ENCODE measurements around the gene HSD17B11. TPM values are rescaled to one million over a fixed set of nuclear protein-coding genes. Genes with fewer than 3 reads are reported as not detected.

Gene HSD17B11
- total RNA-seq, 3 donors from 2014 or later (not counting 1 experiment from before 2014, with no cell fraction given) = 42.2 to 50.5 (median 49.8) TPM

- Mint-ChIP-seq H3K27me3 (ENCODE audit: low read depth in 2 of 2) (no peaks in the 10 kb centered on the region), H3K9me3 (peaks cover 11 to 31% of the 10 kb centered on the region in 2 donors), H3K27ac (no peak overlapping the region), H3K4me3 (no peak overlapping the region), H3K36me3 (peaks cover 24% of the 10 kb centered on the region), H3K4me1 (no peaks in the 10 kb centered on the region)
- Histone ChIP-seq H3K4me1 (ENCODE audit: control insufficient read depth, insufficient read depth, low read length) (no peaks in the 10 kb centered on the region), H3K27me3 (ENCODE audit: control insufficient read depth, insufficient read depth, low read length) (no peaks in the 10 kb centered on the region), H3K9me3 (ENCODE audit: control insufficient read depth, insufficient read depth, low read length) (peaks cover 7% of the 10 kb centered on the region), H3K4me3 (ENCODE audit: low read length) (no peak overlapping the region), H3K27ac (ENCODE audit: low read length) (no peak overlapping the region), H3K36me3 (ENCODE audit: control insufficient read depth, insufficient read depth, low read length) (peaks cover 19% of the 10 kb centered on the region)
- intact Hi-C loops (cut with micrococcal nuclease) = no loop called here
- TF ChIP-seq CTCF (IDR thresholded peaks at IDR 0.05) = no peak
- 100% methylated on average over 1 of the region's 1 CpG for WGBS (ENCODE audit: insufficient coverage)
- ATAC-seq (no peak), DNase-seq (no peak)
Observed at GRCh38 chr4:87333267-87333666, 57.7 kb downstream of the HSD17B11 start.

- intact Hi-C loops (cut with micrococcal nuclease) = no loop called here
- no peaks in the 10 kb centered on the region for H3K4me1 Mint-ChIP-seq
- Histone ChIP-seq H3K4me1 (ENCODE audit: control insufficient read depth, insufficient read depth, low read length) (no peaks in the 10 kb centered on the region), H3K36me3 (ENCODE audit: control insufficient read depth, insufficient read depth, low read length) (peaks cover 6% of the 10 kb centered on the region), H3K4me3 (ENCODE audit: low read length) (no peak overlapping the region), H3K27me3 (ENCODE audit: control insufficient read depth, insufficient read depth, low read length) (no peaks in the 10 kb centered on the region), H3K9me3 (ENCODE audit: control insufficient read depth, insufficient read depth, low read length) (peaks cover 7% of the 10 kb centered on the region), H3K27ac (ENCODE audit: low read length) (no peak overlapping the region)
- H3K27me3 Mint-ChIP-seq (ENCODE audit: low read depth in 2 of 2) = no peaks in the 10 kb centered on the region
- DNase-seq (no peak), ATAC-seq (no peak)
- H3K27ac Mint-ChIP-seq = no peak overlapping the region
- TF ChIP-seq CTCF (IDR thresholded peaks at IDR 0.05) = no peak
- H3K9me3 Mint-ChIP-seq = peaks cover 11 to 32% of the 10 kb centered on the region in 2 donors
- peaks cover 24% of the 10 kb centered on the region for H3K36me3 Mint-ChIP-seq
- no peak overlapping the region for H3K4me3 Mint-ChIP-seq
- WGBS (ENCODE audit: insufficient coverage) = 84% methylated on average over 3 of the region's 4 CpGs
Observed at GRCh38 chr4:87330761-87331160, 60.2 kb downstream of the HSD17B11 start.

GRCh38 chr4:87327136-87327535, 63.9 kb downstream of the HSD17B11 start:
- Mint-ChIP-seq H3K27me3 (ENCODE audit: low read depth in 2 of 2) (no peaks in the 10 kb centered on the region), H3K9me3 (peaks cover 6 to 18% of the 10 kb centered on the region in 2 donors), H3K4me1 (no peaks in the 10 kb centered on the region), H3K4me3 (no peak overlapping the region), H3K36me3 (peaks cover under 1% of the 10 kb centered on the region), H3K27ac (no peak overlapping the region)
- DNase-seq = no peak
- intact Hi-C loops (cut with micrococcal nuclease) = no loop called here
- Histone ChIP-seq H3K4me3 (ENCODE audit: low read length) (no peak overlapping the region), H3K27me3 (ENCODE audit: control insufficient read depth, insufficient read depth, low read length) (no peaks in the 10 kb centered on the region), H3K9me3 (ENCODE audit: control insufficient read depth, insufficient read depth, low read length) (no peaks in the 10 kb centered on the region), H3K36me3 (ENCODE audit: control insufficient read depth, insufficient read depth, low read length) (no peaks in the 10 kb centered on the region), H3K27ac (ENCODE audit: low read length) (no peak overlapping the region), H3K4me1 (ENCODE audit: control insufficient read depth, insufficient read depth, low read length) (no peaks in the 10 kb centered on the region)
- ATAC-seq = no peak
- 100% methylated on average over 1 of the region's 1 CpG for WGBS (ENCODE audit: insufficient coverage)
- TF ChIP-seq CTCF (IDR thresholded peaks at IDR 0.05) = no peak

GRCh38 chr4:87326460-87326859, 64.5 kb downstream of the HSD17B11 start:
- Mint-ChIP-seq H3K4me3 (no peak overlapping the region), H3K27ac (no peak overlapping the region), H3K4me1 (no peaks in the 10 kb centered on the region), H3K9me3 (peaks cover 3 to 15% of the 10 kb centered on the region in 2 donors), H3K27me3 (ENCODE audit: low read depth in 2 of 2) (no peaks in the 10 kb centered on the region), H3K36me3 (no peaks in the 10 kb centered on the region)
- H3K27ac ChIP-seq (ENCODE audit: low read length) = no peak overlapping the region
- intact Hi-C loops (cut with micrococcal nuclease) = no loop called here
- no peaks in the 10 kb centered on the region for H3K27me3 ChIP-seq (ENCODE audit: control insufficient read depth, insufficient read depth, low read length)
- WGBS (ENCODE audit: insufficient coverage) = no CpG with 5 or more reads among the region's 3 CpGs
- no peaks in the 10 kb centered on the region for H3K4me1 ChIP-seq (ENCODE audit: control insufficient read depth, insufficient read depth, low read length)
- no peak for ATAC-seq
- no peaks in the 10 kb centered on the region for H3K36me3 ChIP-seq (ENCODE audit: control insufficient read depth, insufficient read depth, low read length)
- H3K4me3 ChIP-seq (ENCODE audit: low read length) = no peak overlapping the region
- TF ChIP-seq CTCF (IDR thresholded peaks at IDR 0.05) = no peak
- DNase-seq = no peak
- H3K9me3 ChIP-seq (ENCODE audit: control insufficient read depth, insufficient read depth, low read length) = no peaks in the 10 kb centered on the region
